GM10847 (cell line): Measurements from ENCODE around the gene NPAS3.

Experiments
- POLR2A ChIP-seq: IDR thresholded peaks from 2 replicates; pipeline ENCODE4 v1.6.1; 2011; ENCODE audit not compliant: insufficient read length; ENCODE audit errors: extremely low read depth

The NPAS3 gene

DNA sequence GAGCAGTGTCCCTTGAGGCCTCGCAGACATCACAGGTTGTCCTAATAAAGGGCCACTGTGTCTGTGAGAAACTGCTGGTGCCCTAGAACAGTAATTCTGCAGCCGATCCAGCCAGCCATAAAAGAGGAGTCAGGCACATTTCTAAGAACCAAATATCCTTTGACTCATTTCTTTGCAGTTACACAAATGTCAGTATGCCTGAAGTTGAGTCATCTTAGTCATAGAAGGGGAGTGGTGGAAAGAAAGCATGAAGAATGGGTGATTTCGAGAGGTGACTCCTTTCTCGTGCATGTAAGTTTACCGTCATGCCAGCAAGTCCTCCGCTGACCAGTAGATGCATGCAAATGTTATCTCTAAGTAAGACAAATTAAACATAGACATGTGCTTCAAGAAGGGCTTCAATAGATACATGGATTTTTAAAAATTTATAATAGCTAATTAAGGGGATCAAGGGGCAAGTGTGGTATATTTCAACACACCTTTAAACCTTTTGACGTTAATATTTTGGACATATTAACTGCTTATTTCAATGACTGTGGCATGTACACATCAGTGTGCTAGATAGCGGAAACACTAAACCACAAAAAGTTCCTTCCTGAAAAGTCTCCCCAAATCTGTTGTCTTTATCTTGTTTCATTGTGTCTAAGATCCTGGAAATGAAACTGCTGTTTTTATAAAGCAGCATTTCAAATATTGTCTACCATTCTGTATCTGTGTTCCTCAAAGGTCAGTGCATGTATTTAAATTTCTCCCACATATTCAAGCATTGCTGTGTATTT, 497.4 kb downstream of the NPAS3 start:
- no peak for TF ChIP-seq POLR2A

DNA sequence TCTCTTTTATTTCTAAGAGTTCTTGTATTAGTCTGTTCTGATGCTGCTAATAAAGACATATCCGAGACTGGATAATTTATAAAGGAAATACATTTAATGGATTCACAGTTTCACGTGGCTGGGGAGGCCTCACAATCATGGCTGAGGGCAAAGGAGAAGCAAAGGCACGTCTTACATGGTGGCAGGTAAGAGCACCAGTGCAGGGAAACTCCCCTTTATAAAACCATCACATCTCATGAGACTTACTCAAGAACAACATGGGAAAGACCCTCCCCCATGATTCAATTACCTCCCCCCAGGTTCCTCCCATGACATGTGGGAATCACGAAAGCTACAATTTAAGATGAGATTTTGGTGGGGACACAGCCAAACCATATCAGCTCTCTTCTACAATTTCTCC, 503.0 kb downstream of the NPAS3 start:
- no peak for TF ChIP-seq POLR2A

DNA sequence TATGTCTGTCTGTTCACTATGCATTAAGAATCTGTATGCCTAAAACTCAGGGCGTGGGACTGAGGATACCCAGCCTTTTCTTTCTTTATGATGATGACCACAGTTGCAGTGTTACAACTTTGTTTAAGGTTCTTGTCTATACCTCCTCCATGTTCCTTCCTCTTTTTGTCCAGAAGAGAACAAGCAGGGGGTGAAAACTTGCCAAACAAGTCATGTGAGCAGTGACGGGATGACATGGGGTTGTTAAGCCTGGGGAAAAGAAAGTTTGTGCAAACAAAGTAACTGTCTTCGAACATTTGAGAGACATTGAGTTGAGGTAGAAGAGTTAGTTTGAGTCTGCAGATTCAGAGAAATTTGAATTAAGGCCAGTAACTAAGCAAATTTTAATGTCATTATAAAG, 505.5 kb downstream of the NPAS3 start:
- TF ChIP-seq POLR2A: no peak

DNA sequence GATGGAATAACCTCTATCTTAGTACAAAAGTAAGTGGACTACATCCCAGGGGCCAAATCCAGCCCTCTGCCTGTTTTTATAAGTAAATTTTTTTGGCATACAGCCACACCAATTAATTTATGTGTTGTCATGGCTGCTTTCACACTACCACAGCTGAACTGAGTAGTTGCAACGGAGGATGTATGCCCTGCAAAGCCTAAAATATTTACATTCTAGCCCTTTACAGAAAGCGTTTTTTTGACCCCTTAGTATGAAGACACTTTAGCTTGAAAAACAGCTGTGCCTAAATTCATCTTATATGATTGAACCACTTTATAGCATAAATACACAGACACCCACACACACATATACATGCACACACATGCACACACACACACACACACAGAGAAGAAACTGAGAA, 510.6 kb downstream of the NPAS3 start:
- no peak for TF ChIP-seq POLR2A

DNA sequence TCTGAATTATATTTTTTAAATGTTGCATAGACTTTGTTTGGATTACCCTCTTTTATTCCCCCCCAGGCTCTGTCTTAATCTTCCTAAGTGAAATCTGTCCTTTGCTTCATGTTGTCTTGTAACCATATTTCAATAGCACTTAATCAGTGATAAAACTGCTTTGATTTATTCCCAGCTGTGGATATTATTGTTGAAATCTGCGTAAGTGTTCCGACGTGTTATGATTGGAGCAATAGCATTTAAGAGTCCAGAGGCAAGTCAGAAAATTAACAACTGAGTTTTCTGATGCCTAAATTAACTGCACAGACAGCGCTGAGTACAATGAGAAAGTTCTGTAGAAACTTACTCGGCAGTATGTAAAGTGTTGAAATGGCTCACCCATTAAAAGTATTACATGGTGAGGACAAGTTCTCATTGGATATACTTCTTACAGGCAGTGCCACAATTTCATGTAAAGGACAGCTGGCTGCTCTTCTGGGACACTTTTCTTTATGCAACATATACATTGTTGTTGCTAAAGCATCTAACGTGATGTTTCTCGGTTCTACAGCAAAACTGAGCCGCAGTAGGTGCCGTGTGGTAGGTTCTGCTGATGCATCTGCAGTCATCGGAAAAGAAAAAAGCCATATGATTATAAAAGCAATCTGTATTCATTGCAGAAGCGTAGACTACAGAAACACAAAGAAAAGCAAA, 511.2 kb downstream of the NPAS3 start:
- TF ChIP-seq POLR2A: no peak

DNA sequence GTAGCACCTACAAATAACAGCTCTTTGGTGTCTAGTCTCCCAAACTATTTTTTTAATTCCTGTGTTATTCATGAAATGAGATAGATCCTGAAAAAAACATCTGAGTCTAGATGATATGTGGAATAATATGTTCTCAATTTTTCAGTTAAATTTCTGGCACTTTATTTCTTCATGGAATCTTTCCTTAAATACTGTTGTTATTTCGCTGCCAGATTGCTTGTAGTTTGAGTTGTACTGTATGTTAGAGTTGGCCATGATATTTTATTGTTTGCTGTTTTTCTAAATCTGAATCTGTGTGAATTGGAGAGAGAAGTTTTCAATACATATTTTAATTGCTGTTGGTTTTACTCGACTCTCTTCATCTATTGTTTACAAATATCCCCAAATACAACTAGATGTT, 511.7 kb downstream of the NPAS3 start:
- TF ChIP-seq POLR2A: no peak

DNA sequence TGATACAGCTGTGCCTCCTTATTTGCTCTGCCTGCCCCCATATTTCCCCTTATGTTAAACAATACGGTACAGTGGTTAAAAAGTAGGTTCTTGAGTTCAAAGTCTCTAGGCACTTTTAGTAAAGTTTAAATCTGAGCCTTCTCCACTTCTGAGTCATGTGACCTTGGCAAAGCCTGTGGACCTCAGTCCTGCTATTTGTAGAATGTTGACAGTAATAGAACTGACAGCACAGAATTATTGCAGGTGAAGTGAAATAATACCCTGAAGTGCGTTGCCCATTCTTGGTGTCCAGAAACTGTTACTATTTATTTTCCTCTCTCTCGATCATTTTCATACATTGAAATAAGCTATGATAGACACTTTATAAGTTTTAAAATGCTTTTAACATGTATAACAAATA, 512.5 kb downstream of the NPAS3 start:
- no peak for TF ChIP-seq POLR2A

DNA sequence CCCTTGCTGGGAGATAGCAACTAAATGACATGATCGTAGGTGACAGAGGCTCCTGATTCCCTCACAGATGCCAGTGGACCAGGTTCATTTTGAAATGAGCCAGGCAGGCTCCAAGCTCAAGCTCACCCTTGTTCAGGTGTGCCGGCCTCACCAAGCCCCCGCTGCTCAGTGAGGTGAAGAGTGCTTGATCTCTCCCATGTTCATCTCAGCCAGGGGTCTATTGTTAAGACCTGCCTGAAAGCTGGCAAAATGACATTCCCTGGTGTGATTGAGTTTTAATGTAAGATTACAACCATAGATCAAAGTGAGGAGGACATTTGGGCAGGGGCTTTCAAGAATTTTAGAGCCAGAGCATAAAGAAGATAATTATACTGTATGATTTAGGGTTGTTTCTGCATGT, 514.3 kb downstream of the NPAS3 start:
- no peak for TF ChIP-seq POLR2A

DNA sequence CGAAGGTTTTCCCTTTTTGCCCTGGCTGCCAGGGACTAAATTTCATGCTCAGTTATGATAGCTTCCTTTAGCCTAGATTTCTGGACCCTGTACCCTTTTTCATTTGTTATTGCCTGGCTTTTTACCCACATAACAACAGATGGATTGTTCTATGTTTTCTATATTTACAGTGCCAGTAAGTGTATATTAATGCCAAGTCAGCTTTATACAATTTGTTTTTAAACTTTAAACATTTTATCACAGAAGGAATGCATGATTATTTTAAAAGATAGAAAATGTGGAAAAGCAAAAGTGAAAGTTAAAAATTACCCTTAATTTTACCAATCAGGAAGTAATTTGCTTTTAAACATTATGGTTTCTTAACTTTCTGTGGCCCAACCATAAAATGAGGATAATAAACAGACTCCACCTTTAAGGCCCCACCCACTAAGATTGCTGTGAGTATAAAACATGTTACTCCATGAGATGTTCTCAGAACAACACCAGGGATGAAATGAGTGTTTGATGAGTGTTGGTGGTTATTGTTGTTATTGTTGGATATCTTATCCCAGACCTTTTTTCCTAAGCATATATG, 515.4 kb downstream of the NPAS3 start:
- TF ChIP-seq POLR2A: no peak

DNA sequence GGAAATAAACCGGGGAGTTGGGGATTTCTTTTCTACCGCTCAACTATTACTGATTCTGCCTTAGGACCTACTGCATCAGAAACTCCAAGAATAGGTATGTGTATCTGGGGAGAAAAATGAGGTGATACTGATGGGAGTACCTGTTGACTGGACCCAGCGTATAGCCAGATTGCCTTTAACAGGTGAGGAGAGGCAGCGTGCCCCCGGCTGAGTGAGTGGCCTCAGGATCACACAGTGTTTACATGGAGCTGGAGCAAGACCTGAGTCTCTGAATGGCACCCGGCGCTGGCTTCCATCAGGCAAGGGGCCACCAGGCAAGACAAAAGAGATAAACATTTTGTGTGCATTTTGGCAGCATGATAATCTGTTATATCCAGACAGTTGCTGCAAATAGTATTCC, 516.0 kb downstream of the NPAS3 start:
- TF ChIP-seq POLR2A: no peak

DNA sequence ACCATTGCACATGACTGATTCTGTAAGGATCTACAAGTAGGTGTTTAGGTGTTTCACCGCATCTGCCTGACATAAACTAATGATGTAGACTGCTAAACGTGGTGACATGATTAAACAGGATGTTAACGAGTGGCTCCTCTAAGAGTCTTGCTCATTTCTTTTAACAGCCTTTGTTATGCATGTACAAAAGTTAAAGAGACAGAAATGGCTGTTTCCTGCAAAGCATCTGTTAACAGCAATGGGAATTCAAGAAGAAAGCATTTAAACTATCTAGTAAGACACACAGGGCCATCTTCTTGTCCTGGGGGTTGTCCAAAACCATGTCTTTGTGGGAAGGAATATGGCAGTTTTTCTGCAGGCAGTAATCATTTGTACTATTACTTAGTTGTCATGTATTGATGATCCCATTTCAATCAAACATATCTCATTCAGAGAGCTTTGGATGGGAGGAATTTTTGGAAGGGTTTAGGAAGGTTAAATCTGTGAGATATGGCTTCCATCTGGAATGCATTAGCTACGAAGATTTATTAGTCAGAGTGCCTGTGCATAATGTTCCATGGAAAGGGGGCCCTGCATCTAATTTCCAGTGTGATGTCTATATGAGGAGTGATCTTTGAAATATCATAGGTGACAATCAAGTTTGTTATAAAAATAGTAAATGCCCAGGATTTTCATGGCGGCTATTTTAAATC, 517.1 kb downstream of the NPAS3 start:
- TF ChIP-seq POLR2A: no peak

DNA sequence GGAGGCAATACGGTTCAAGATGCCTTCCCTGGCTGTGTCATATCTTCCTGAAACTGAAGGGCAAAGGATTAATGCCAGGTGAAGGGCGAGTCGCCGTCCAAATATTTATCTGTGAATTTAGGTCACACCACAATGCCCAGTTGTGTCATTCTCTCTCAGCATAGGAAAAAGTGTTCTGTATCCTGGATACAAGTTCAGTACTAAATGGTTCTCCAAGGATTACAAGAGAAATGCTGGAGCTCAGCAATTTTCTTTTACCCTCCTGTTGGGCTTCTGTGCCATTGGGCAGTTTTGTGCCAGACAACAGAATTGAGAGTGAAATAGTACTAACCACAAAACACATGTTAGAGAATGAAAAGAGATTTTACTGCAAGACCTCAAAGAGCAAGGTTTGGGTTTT, 518.3 kb downstream of the NPAS3 start:
- no peak for TF ChIP-seq POLR2A

DNA sequence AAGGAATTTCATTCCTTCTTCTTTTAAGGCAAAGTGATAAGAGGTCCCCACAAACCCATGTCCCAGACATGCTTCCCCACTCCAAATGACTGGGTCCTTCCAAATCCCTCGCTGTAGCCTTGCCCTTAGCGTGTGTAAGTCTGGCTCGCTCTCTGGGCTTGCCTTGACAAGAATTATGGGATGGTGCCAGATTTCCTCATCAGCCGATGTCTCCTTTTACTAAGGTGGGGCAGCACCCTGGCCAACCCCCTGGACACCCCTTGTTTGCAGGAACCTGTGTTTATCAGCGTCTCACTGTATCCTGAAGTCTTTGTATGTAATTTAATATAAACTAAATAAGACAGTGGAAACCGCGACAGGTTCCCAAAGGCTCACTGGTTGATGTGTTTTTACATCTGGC, 518.9 kb downstream of the NPAS3 start:
- TF ChIP-seq POLR2A: no peak

DNA sequence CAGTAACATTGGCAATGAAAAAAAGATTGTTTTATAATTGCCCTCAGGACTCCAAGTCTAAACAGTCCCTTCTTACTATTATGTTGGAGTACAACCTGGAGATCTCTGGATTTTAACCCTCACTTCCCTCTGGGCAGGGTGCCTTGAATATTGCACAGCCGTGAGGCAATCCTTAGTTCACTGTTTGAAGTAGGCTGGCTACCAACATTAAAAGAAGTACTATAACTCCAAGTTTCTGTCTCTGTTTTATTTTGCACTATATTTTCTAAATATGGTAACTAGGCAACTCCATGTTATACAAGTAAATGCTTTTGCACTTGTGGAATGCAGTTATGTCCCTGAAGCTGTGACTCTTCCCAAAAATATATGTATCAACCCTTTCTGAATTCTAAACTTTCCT, 521.5 kb downstream of the NPAS3 start:
- TF ChIP-seq POLR2A: no peak

DNA sequence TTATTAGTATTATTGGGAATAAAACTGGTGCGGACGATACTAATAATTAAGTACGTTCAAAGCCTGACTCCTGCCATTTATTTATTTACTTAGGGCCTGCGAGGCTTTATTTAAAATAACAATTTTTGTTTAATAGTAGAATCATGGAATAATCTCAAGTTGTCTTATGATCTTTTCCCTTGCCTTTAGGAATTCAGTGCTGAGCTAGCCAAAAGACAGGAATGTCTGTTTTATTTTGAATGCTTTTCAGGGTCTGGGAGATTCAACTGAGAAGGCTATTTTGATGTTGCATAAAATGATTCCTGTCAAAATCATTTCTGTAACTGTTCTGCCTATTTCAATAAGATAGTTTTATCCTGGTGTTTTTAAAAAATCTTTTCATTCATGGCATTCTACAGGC, 522.4 kb downstream of the NPAS3 start:
- TF ChIP-seq POLR2A: no peak

DNA sequence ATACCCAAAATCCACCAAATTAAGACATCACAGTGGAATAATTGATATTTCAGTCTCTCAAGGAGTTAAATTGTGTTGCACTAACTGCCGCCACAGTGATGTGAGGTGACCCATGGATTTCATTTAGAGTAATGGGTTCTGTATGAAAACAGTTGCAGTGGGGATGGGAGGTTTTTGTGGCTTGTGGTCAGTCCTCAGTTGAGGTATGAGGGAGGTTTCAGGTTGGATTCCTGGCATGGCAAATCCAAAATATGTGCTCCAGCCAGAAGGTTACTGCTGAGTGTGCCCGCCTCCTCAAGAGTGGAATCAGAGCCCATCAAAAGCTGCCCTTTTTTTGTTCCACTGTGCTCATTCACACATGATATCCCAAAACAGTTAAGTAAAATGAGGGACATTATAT, 525.1 kb downstream of the NPAS3 start:
- no peak for TF ChIP-seq POLR2A
